Activated CD8-positive, alpha-beta memory T cell treated with anti-CD3 and anti-CD28 coated beads, Interleukin-2, amount 50 U/mL, for 4 hours (primary cell): ENCODE measurements around the gene SETD1B.

ENCODE experiments used
- DNase-seq: peaks from one replicate; pipeline ENCODE4 v3.0.0-alpha.2; 2020

Gene SETD1B

GRCh38 chr12:121810234-121810817 lies 6.5 kb downstream of the SETD1B start:
- DNase-seq: no peak

GRCh38 chr12:121810833-121811433 lies 7.1 kb downstream of the SETD1B start:
- no peak for DNase-seq

DNA sequence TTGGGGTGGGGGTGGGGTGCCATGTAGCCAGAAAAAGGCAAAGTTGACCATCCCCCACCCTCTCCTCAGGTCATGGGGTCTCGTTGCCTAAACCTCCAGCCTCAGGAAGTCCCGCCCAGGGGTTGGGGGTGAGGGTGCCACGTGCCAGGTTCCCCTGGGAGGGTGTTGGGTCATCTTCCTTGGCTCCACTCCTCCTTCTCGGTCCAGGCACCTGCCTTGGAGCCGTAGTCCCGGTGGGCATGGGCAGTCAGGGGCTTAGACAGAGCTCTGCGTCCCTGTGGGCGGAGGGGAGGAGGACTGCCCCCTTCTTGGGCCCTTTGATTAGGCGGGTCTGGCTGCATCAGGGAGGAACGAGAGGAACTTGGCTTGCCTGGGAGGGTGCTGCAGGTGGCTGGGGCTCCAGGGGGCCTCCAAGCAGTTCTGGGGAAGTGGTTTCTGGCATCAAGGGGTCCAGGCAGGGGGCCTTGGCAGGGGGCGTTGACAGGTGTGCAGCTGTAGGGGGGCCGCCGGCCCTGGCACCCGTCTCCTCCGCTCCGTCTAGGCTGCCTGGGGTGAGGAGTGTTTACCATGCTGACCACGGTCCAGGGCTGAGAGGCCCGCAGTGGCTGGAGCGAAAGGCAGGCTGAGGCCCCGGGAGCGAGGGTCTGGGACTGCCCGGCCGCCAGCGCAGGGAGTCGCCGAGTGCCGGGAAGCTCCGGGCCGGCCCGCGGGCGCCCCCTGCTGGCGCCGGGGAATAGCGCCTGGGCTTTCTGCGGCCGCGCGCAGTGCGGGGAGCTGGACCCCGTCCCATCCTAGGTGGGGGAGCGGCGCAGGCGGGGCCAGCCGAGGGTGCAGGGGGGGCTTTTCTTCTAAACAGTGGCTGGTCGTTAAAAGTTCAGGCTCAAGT lies 7.9 kb downstream of the SETD1B start:
- peak; percentile 73 for DNase-seq

DNA sequence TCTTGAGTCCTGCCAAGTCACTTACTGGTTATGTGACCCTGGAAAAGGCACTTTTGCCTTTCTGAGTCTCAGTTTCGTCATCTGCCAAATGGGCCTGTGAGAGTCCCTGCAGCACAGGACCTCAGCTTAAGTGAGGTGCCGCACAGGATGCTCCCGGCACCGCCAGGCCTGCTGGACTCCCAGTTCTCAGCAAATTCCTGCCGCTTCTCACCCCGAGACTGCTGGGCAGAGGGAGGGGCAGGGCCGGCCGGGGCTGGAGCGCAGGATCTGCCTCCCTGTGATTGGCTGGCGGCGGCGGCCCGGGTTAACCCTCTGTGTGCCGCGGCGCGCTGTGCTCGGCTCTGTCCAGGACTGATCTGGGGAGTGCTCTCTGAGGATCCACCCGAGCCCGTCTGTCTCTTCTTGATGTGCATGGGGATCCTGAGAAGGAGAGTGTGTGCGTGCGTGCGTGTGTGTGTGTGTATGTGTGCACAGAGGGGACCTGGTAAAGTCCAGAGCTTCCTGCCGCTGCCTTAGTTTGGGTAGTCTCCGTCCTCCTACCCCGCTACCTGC lies 8.6 kb downstream of the SETD1B start:
- DNase-seq: no peak

GRCh38 chr12:121812921-121813896 lies 9.4 kb downstream of the SETD1B start:
- no peak for DNase-seq

DNA sequence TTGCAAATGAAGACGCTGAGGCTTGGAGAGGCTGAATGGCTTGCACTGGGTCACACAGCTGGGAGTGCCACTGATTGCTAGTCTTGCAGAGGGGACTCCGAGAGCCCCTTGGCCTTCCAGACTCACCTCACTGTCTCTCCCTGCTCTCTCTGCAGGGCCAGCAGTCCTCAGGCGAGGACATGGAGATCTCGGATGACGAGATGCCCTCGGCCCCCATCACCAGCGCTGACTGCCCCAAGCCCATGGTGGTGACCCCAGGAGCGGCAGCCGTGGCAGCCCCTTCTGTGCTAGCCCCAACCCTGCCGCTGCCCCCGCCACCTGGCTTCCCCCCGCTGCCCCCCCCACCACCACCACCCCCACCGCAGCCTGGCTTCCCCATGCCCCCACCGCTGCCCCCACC lies 10.1 kb downstream of the SETD1B start:
- no peak for DNase-seq

GRCh38 chr12:121814429-121815119 lies 10.8 kb downstream of the SETD1B start:
- no peak for DNase-seq

DNA sequence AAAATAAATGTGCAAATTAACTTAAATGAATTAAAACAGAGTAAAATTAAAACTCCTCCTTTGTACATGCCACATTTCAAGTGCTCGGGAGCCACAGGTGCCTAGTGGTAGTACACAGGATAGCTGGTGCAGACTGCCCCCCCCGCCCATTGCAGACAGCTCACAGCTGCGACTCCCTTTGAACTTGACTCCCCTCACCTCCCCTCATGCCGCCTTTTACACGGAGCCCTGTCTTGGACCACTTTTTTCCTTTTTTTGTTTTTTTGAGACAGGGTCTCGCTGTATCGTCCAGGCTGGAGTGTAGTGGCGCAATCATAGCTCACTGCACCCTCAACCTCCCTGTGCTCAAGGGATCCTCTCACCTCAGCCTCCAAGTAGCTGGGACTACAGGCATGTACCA lies 11.5 kb downstream of the SETD1B start:
- DNase-seq: no peak

GRCh38 chr12:121816925-121817647 lies 13.3 kb downstream of the SETD1B start:
- no peak for DNase-seq

DNA sequence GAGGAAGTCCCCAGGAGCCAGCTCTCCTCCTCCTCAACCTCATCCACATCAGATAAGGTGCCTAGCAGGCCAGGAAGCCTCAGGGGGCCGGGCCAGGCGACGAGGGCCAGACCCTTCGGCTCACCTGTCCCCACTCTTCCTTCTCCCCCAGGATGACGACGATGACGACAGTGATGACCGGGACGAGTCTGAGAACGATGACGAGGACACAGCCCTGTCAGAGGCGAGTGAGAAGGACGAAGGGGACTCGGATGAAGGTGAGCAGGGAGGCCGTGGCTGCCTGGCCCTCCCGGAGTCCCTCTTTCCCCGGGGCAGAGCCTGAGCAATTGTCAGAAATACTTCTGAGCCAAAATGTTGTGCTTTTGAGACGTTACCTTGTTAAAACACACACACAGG lies 13.8 kb downstream of the SETD1B start:
- no peak for DNase-seq

DNA sequence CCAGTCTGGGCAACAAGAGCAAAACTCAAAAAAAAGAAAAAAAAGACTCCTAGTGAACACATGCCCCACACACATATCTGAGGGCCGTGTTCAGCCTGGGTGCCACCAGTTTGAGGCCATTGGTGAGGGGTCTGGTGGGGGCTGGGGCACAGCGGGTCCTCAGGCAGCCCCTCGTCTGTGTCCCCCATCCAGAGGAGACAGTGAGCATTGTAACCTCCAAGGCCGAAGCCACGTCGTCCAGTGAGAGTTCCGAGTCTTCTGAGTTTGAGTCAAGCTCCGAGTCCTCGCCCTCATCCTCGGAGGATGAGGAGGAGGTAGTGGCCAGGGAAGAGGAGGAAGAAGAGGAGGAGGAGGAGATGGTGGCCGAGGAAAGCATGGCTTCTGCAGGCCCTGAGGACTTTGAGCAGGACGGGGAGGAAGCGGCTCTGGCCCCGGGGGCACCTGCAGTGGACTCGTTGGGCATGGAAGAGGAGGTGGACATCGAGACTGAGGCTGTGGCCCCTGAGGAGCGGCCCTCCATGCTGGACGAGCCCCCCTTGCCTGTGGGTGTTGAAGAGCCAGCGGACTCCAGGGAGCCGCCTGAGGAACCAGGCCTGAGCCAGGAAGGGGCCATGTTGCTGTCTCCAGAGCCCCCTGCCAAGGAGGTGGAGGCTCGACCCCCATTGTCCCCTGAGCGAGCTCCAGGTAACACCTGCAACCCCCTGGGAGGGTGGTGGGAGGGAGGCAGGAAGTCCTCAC lies 15.6 kb downstream of the SETD1B start:
- no peak for DNase-seq

DNA sequence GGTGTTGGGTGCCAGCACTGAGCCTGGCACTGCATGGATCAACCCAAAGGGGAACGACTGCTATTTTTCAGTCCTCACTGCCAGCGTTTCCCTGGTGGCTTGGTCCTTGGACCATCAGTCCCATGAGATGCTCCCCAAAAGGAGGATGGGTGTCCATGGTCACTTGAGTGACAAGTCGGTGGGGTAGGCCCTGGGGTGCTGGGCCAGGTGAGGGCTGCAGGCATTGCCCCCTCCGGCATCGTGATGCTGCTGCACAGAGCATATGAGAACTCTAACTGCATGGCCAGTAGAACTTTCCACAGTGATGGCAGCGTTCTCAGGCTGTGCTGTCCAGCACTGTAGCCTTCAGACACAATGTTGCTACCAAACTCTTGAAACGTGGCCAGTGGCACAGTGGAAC lies 16.2 kb downstream of the SETD1B start:
- DNase-seq: no peak

DNA sequence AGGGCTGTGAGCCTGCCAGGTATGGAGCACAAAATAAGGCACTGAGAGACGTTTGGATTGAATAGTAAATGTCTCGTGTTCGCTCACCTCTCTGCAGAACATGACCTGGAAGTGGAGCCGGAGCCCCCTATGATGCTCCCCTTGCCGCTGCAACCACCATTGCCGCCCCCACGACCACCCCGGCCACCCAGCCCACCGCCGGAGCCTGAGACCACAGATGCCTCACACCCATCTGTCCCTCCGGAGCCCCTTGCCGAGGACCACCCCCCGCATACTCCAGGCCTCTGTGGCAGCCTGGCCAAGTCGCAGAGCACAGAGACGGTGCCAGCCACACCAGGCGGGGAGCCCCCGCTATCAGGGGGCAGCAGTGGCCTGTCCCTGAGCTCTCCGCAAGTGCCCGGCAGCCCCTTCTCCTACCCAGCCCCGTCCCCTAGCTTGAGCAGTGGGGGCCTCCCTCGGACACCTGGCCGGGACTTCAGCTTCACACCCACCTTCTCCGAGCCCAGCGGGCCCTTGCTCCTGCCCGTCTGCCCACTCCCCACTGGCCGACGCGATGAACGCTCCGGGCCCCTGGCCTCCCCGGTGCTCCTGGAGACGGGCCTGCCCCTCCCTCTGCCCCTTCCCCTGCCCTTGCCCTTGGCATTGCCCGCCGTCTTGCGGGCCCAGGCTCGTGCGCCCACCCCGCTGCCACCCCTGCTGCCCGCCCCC lies 18.7 kb downstream of the SETD1B start:
- DNase-seq: no peak

- no peak for DNase-seq
Observed at GRCh38 chr12:121823101-121823726, 19.4 kb downstream of the SETD1B start.

DNA sequence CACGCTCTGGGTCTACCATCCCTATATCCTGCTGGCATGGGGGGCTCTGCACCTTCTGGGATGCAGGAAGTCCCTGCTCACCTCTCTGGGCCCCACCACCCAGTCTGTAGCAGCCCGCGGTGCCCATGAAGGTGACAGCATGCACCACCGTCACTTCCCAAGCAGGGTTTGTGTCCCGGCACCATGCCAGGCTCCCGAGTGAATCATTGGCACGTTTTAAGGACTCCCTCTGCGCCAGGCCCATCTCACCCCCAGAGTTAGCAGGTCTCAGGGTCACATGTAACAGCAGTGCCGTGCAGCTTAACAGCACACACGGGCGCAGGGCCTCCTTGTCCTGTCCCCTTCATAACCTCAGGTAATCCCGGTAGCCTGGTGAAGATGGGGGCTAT lies 19.9 kb downstream of the SETD1B start:
- DNase-seq: no peak

- no peak for DNase-seq
Observed at GRCh38 chr12:121825041-121825523, 21.3 kb downstream of the SETD1B start.

DNA sequence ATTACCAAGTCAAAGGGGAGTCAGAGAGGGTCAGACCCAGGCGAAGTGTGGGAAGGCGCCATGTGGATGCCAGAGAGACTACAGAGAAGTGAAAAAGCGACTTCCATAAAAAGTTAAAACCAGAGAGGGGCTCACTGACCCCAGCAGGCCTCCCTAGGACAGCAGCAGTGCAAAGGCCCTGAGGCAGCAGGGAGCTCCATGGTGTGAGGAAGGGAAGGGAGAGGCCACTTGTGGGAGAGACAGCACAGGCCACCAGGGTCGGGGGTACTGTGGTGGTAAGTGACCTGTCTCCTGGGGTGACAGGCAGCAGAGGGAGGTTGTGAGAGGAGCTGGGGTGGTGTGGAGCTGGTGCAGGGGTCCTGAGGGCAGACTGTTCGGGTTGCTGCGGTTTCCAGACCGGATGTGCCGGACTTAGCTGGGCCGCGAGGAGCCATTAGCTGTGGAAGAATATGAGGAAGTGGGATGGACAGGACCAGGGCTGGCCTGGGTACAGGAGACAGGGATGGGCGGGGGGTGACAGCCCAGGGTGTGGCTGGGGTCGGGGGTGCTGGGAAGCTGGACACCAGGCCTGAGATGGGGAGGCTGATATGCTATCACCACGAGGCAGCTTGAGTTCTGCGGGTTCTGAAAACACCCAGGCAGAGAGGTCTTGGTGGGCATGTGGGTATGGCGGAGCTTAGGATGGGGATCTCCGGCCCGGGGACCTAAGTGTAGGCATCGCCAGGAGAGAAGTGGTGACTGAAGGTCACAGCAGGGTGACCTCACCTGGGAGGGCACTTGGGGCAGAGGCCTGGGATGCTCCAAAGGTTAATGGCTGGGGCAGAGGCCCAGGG lies 22.7 kb downstream of the SETD1B start:
- no peak for DNase-seq
